ENCODE measurements around the gene FEM1C. TPM values are rescaled to one million over a fixed set of nuclear protein-coding genes. Genes with fewer than 3 reads are reported as not detected.

Gene FEM1C
- total RNA-seq, 1 donor from 2014 or later = 24.1 TPM

GRCh38 chr5:115571441-115571878 lies 26.9 kb upstream of the FEM1C start:
- no peak for DNase-seq
- ATAC-seq = no peak
- no peak for TF ChIP-seq CTCF (IDR thresholded peaks at IDR 0.05)
- Histone ChIP-seq H3K36me3 (no peaks in the 10 kb centered on the region), H3K4me1 (no peaks in the 10 kb centered on the region), H3K27ac (no peak overlapping the region), H3K27me3 (ENCODE audit: low read depth) (no peaks in the 10 kb centered on the region), H3K4me3 (no peak overlapping the region), H3K9me3 (no peaks in the 10 kb centered on the region)
- intact Hi-C loops (cut with DNase I) = loop anchor here (5.0 kb wide), 1 partner anchor 264 kb away; no protein-coding TSS in a partner anchor

- H3K36me3 ChIP-seq = no peaks in the 10 kb centered on the region
- no peak overlapping the region for H3K27ac ChIP-seq
- no peak for TF ChIP-seq CTCF (IDR thresholded peaks at IDR 0.05)
- DNase-seq (no peak), ATAC-seq (no peak)
- intact Hi-C loops (cut with DNase I) = no loop called here
- no peaks in the 10 kb centered on the region for H3K9me3 ChIP-seq
- H3K4me3 ChIP-seq = no peak overlapping the region
- H3K27me3 ChIP-seq (ENCODE audit: low read depth) = no peaks in the 10 kb centered on the region
- no peaks in the 10 kb centered on the region for H3K4me1 ChIP-seq
Observed at GRCh38 chr5:115568668-115569067, 24.1 kb upstream of the FEM1C start.

- ATAC-seq = no peak
- H3K4me3 ChIP-seq = no peak overlapping the region
- intact Hi-C loops (cut with DNase I) = no loop called here
- no peak overlapping the region for H3K27ac ChIP-seq
- no peaks in the 10 kb centered on the region for H3K4me1 ChIP-seq
- H3K9me3 ChIP-seq = no peaks in the 10 kb centered on the region
- DNase-seq = no peak
- TF ChIP-seq CTCF (IDR thresholded peaks at IDR 0.05) = no peak
- H3K36me3 ChIP-seq = no peaks in the 10 kb centered on the region
- no peaks in the 10 kb centered on the region for H3K27me3 ChIP-seq (ENCODE audit: low read depth)
Observed at GRCh38 chr5:115565233-115565632, 20.7 kb upstream of the FEM1C start.

GRCh38 chr5:115561176-115561575 lies 16.6 kb upstream of the FEM1C start:
- no peaks in the 10 kb centered on the region for H3K9me3 ChIP-seq
- intact Hi-C loops (cut with DNase I) = no loop called here
- ATAC-seq = no peak

GRCh38 chr5:115559524-115559923 lies 14.9 kb upstream of the FEM1C start:
- Histone ChIP-seq H3K27ac (no peak overlapping the region), H3K27me3 (ENCODE audit: low read depth) (no peaks in the 10 kb centered on the region), H3K4me1 (peaks cover 18% of the 10 kb centered on the region), H3K36me3 (no peaks in the 10 kb centered on the region), H3K9me3 (no peaks in the 10 kb centered on the region), H3K4me3 (no peak overlapping the region)
- ATAC-seq (no peak), DNase-seq (no peak)
- TF ChIP-seq CTCF (IDR thresholded peaks at IDR 0.05) = no peak
- intact Hi-C loops (cut with DNase I) = no loop called here

More at GRCh38 chr5:115561176-115561575, 16.6 kb upstream of the FEM1C start:
- H3K27me3 ChIP-seq (ENCODE audit: low read depth) = no peaks in the 10 kb centered on the region
- DNase-seq = no peak
- H3K27ac ChIP-seq = no peak overlapping the region
- TF ChIP-seq CTCF (IDR thresholded peaks at IDR 0.05) = no peak
- no peaks in the 10 kb centered on the region for H3K36me3 ChIP-seq
- H3K4me3 ChIP-seq = no peak overlapping the region
- H3K4me1 ChIP-seq = peaks cover 18% of the 10 kb centered on the region
